ENCODE results near the gene COL26A1.

COL26A1 gene

GRCh38 chr7:101567230-101567629 lies 204.6 kb downstream of the COL26A1 start:
- DNase-seq (ENCODE audit: low read depth in 2 of 2): no peak

- DNase-seq (ENCODE audit: low read depth in 2 of 2): no peak
Observed at GRCh38 chr7:101572156-101572555, 209.5 kb downstream of the COL26A1 start.

GRCh38 chr7:101575168-101575567 lies 212.5 kb downstream of the COL26A1 start:
- DNase-seq (ENCODE audit: low read depth in 2 of 2): no peak

GRCh38 chr7:101575721-101576120 lies 213.0 kb downstream of the COL26A1 start:
- no peak for DNase-seq (ENCODE audit: low read depth in 2 of 2)

- no peak for DNase-seq (ENCODE audit: low read depth in 2 of 2)
Observed at GRCh38 chr7:101576998-101577397, 214.3 kb downstream of the COL26A1 start.

GRCh38 chr7:101578552-101578951 lies 215.9 kb downstream of the COL26A1 start:
- no peak for DNase-seq (ENCODE audit: low read depth in 2 of 2)

GRCh38 chr7:101580596-101580995 lies 217.9 kb downstream of the COL26A1 start:
- no peak for DNase-seq (ENCODE audit: low read depth in 2 of 2)

- no peak for DNase-seq (ENCODE audit: low read depth in 2 of 2)
Observed at GRCh38 chr7:101581891-101582290, 219.2 kb downstream of the COL26A1 start.

- DNase-seq (ENCODE audit: low read depth in 2 of 2): no peak
Observed at GRCh38 chr7:101582971-101583370, 220.3 kb downstream of the COL26A1 start.

GRCh38 chr7:101586078-101586905 lies 223.6 kb downstream of the COL26A1 start:
- no peak for DNase-seq (ENCODE audit: low read depth in 2 of 2)

GRCh38 chr7:101586906-101587677 lies 224.4 kb downstream of the COL26A1 start:
- no peak for DNase-seq (ENCODE audit: low read depth in 2 of 2)

- no peak for DNase-seq (ENCODE audit: low read depth in 2 of 2)
Observed at GRCh38 chr7:101588131-101588935, 225.7 kb downstream of the COL26A1 start.

- no peak for DNase-seq (ENCODE audit: low read depth in 2 of 2)
Observed at GRCh38 chr7:101589052-101589451, 226.4 kb downstream of the COL26A1 start.

GRCh38 chr7:101589976-101590662 lies 227.4 kb downstream of the COL26A1 start:
- DNase-seq (ENCODE audit: low read depth in 2 of 2): no peak

GRCh38 chr7:101590663-101591435 lies 228.2 kb downstream of the COL26A1 start:
- no peak for DNase-seq (ENCODE audit: low read depth in 2 of 2)

- no peak for DNase-seq (ENCODE audit: low read depth in 2 of 2)
Observed at GRCh38 chr7:101591504-101591903, 228.8 kb downstream of the COL26A1 start.

GRCh38 chr7:101593556-101593955 lies 230.9 kb downstream of the COL26A1 start:
- DNase-seq (ENCODE audit: low read depth in 2 of 2): no peak

GRCh38 chr7:101594790-101595189 lies 232.1 kb downstream of the COL26A1 start:
- no peak for DNase-seq (ENCODE audit: low read depth in 2 of 2)

GRCh38 chr7:101595246-101595645 lies 232.6 kb downstream of the COL26A1 start:
- no peak for DNase-seq (ENCODE audit: low read depth in 2 of 2)

- DNase-seq (ENCODE audit: low read depth in 2 of 2): no peak
Observed at GRCh38 chr7:101595766-101596537, 233.3 kb downstream of the COL26A1 start.

Measured in stimulated activated CD8-positive, alpha-beta memory T cell treated with anti-CD3 and anti-CD28 coated beads, Interleukin-15, amount 100 ng/mL, for 48 hours (primary cell).